ENCODE results near the gene PLCZ1. TPM values are rescaled to one million over a fixed set of nuclear protein-coding genes. Genes with fewer than 3 reads are reported as not detected.
"Not testable (repeated sequence)": the region's sequence is repeated elsewhere in the genome, so short reads cannot be mapped to it uniquely, and the experiment has no call there.

Gene PLCZ1, protein sequence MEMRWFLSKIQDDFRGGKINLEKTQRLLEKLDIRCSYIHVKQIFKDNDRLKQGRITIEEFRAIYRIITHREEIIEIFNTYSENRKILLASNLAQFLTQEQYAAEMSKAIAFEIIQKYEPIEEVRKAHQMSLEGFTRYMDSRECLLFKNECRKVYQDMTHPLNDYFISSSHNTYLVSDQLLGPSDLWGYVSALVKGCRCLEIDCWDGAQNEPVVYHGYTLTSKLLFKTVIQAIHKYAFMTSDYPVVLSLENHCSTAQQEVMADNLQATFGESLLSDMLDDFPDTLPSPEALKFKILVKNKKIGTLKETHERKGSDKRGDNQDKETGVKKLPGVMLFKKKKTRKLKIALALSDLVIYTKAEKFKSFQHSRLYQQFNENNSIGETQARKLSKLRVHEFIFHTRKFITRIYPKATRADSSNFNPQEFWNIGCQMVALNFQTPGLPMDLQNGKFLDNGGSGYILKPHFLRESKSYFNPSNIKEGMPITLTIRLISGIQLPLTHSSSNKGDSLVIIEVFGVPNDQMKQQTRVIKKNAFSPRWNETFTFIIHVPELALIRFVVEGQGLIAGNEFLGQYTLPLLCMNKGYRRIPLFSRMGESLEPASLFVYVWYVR
- total RNA-seq, result not detected
- polyA plus RNA-seq, result not detected
- long read RNA-seq, donor 1, result 0 reads
- long read RNA-seq, donor 2, result 0 reads
- long read RNA-seq, donor 3, result 0 reads

- no peaks in the 10 kb centered on the region for H3K36me3 ChIP-seq
- WGBS, 3 donors, result 88 to 95% (median 89%) methylated on average over 2 of the region's 2 CpGs
- intact Hi-C loops (cut with DNase I), result no loop called here
Observed at GRCh38 chr12:18737819-18738218, at the start of gene PLCZ1, which contains the start of gene CAPZA3. Gene PLCZ1 (minus strand): TSS chr12:18738012. CDS start chr12:18737371, 641 bp downstream. Gene CAPZA3 (plus strand): TSS chr12:18738119. CDS start chr12:18738269, 150 bp downstream.

GRCh38 chr12:18785465-18785864, 47.7 kb upstream of the PLCZ1 start:
- WGBS, 3 donors, result 96 to 97% (median 97%) methylated on average over 8 of the region's 8 CpGs
- intact Hi-C loops (cut with DNase I); H3K4me1 ChIP-seq (ENCODE audit: insufficient read depth); H3K9me3 ChIP-seq; H3K36me3 ChIP-seq; H3K4me3 ChIP-seq; H3K27me3 ChIP-seq; DNase-seq; H3K27ac ChIP-seq: not testable (repeated sequence)

More at GRCh38 chr12:18737819-18738218, at the start of gene PLCZ1, which contains the start of gene CAPZA3:
- H3K4me1 ChIP-seq (ENCODE audit: insufficient read depth), result no peaks in the 10 kb centered on the region
- no peak for DNase-seq
- no peaks in the 10 kb centered on the region for H3K9me3 ChIP-seq
- H3K4me3 ChIP-seq, result no peak within 1 kb of the TSS
- TF ChIP-seq, protein P1, sequence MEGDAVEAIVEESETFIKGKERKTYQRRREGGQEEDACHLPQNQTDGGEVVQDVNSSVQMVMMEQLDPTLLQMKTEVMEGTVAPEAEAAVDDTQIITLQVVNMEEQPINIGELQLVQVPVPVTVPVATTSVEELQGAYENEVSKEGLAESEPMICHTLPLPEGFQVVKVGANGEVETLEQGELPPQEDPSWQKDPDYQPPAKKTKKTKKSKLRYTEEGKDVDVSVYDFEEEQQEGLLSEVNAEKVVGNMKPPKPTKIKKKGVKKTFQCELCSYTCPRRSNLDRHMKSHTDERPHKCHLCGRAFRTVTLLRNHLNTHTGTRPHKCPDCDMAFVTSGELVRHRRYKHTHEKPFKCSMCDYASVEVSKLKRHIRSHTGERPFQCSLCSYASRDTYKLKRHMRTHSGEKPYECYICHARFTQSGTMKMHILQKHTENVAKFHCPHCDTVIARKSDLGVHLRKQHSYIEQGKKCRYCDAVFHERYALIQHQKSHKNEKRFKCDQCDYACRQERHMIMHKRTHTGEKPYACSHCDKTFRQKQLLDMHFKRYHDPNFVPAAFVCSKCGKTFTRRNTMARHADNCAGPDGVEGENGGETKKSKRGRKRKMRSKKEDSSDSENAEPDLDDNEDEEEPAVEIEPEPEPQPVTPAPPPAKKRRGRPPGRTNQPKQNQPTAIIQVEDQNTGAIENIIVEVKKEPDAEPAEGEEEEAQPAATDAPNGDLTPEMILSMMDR (IDR thresholded peaks at IDR 0.05), result no peak
- TF ChIP-seq POLR2A (IDR thresholded peaks at IDR 0.05) (no peak), EP300 (IDR thresholded peaks at IDR 0.05) (no peak)
- no peak within 1 kb of the TSS for H3K27ac ChIP-seq
- no peaks in the 10 kb centered on the region for H3K27me3 ChIP-seq

GRCh38 chr12:18782827-18783226, 45.0 kb upstream of the PLCZ1 start:
- DNase-seq, result no peak
- H3K27ac ChIP-seq, result no peak overlapping the region
- TF ChIP-seq, protein P1 (IDR thresholded peaks at IDR 0.05), result no peak
- TF ChIP-seq POLR2A (IDR thresholded peaks at IDR 0.05) (no peak), EP300 (IDR thresholded peaks at IDR 0.05) (no peak)
- H3K9me3 ChIP-seq, result no peaks in the 10 kb centered on the region
- intact Hi-C loops (cut with DNase I), result no loop called here
- no peak overlapping the region for H3K4me3 ChIP-seq
- H3K36me3 ChIP-seq, result no peaks in the 10 kb centered on the region
- 48 to 76% (median 74%) methylated on average over 2 of the region's 2 CpGs for WGBS, 3 donors
- H3K4me1 ChIP-seq (ENCODE audit: insufficient read depth), result no peaks in the 10 kb centered on the region
- H3K27me3 ChIP-seq, result no peaks in the 10 kb centered on the region

DNA sequence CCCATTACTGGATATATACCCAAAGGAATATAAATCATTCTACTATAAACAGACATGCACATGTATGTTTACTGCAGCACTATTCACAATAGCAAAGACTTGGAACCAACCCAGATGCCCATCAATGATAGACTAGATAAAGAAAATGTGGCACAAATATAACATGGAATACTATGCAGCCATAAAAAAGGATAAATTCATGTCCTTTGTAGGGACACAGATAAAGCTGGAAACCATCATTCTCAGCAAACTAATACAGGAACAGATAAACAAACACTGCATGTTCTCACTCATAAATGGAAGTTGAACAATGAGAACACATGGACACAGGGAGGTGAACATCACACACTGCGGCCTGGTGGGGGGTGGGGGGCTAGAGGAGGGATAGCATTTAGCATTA, 28.7 kb upstream of the PLCZ1 start:
- intact Hi-C loops (cut with DNase I); H3K27ac ChIP-seq; H3K4me1 ChIP-seq (ENCODE audit: insufficient read depth); H3K4me3 ChIP-seq; H3K9me3 ChIP-seq; H3K36me3 ChIP-seq; H3K27me3 ChIP-seq; DNase-seq: not testable (repeated sequence)
- 89 to 97% (median 97%) methylated on average over 1 of the region's 1 CpG for WGBS, 3 donors

- TF ChIP-seq POLR2A (IDR thresholded peaks at IDR 0.05) (no peak), EP300 (IDR thresholded peaks at IDR 0.05) (no peak)
- TF ChIP-seq, protein P1 (IDR thresholded peaks at IDR 0.05), result no peak
- intact Hi-C loops (cut with DNase I), result no loop called here
- 96 to 98% (median 97%) methylated on average over 1 of the region's 1 CpG for WGBS, 3 donors
Observed at GRCh38 chr12:18755341-18755740, 17.5 kb upstream of the PLCZ1 start.

More at GRCh38 chr12:18755341-18755740, 17.5 kb upstream of the PLCZ1 start:
- peaks cover 9% of the 10 kb centered on the region for H3K4me1 ChIP-seq (ENCODE audit: insufficient read depth)
- no peak overlapping the region for H3K27ac ChIP-seq
- no peaks in the 10 kb centered on the region for H3K36me3 ChIP-seq
- no peak for DNase-seq
- no peaks in the 10 kb centered on the region for H3K9me3 ChIP-seq
- H3K27me3 ChIP-seq, result no peaks in the 10 kb centered on the region
- H3K4me3 ChIP-seq, result no peak overlapping the region

Data from ovary (tissue), 10 donors.